Head of caudate nucleus (tissue), 42 donors: ENCODE data around the gene PRRT3.
"Not testable (repeated sequence)": the region's sequence is repeated elsewhere in the genome, so short reads cannot be mapped to it uniquely, and the experiment has no call there.

Source experiments
- DNase-seq, 42 donors: peaks; one replicate each; pipeline versions ENCODE4 v3.0.0 to v3.0.0-alpha.2; 2020 to 2021; ENCODE audit warnings: mixed read lengths in 7 of 42
- intact Hi-C: fragments of 100-400 bp; cut with DNase I; formaldehyde crosslinking; loops from one replicate; pipeline ENCODE4 v1.15.0; 2022

The PRRT3 gene

DNA sequence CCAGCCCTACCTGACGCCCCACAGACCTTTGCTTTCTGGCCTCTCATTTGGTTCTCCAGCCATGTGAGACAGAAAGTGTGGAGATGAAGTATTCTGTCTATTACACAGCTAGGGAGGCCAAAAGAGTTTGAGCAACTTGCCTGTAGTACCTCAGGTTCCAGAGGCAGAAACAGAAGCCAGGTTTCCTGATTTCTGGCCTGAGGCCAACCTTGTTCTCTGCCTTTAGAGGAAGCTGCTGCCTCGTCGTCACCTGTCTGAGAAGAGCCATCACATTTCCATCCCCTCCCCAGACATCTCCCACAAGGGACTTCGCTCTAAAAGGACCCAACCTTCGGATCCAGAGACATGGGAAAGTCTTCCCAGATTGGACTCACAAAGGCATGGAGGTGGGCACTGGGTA lies 45.7 kb downstream of the PRRT3 start:
- intact Hi-C loops: no loop called here
- no peak for DNase-seq

- no peak for DNase-seq
- intact Hi-C loops: no loop called here
Observed at GRCh38 chr3:9903904-9904303, 48.3 kb downstream of the PRRT3 start.

- intact Hi-C loops: no loop called here
- peak in 20 of 42 donors; percentile 11 to 68 (median 39) for DNase-seq
Observed at GRCh38 chr3:9903238-9903624, 49.0 kb downstream of the PRRT3 start.

- intact Hi-C loops: no loop called here
- DNase-seq: peak in 30 of 42 donors; percentile 13 to 83 (median 44)
Observed at GRCh38 chr3:9902372-9903237, 49.6 kb downstream of the PRRT3 start, which contains the start of gene IL17RE. TSS of gene IL17RE (plus strand) at chr3:9902848. CDS start at chr3:9902933, 85 bp downstream.

GRCh38 chr3:9901967-9902366 lies 50.2 kb downstream of the PRRT3 start:
- no peak for DNase-seq
- intact Hi-C loops: no loop called here

GRCh38 chr3:9900965-9901415 lies 51.2 kb downstream of the PRRT3 start:
- intact Hi-C loops, DNase-seq: not testable (repeated sequence)

- no peak for DNase-seq
- intact Hi-C loops: loop anchor here (10.0 kb wide), 1 partner anchor 55 kb away; the partner anchor contains the start of gene RPUSD3
Observed at GRCh38 chr3:9899289-9899791, 52.9 kb downstream of the PRRT3 start.

DNA sequence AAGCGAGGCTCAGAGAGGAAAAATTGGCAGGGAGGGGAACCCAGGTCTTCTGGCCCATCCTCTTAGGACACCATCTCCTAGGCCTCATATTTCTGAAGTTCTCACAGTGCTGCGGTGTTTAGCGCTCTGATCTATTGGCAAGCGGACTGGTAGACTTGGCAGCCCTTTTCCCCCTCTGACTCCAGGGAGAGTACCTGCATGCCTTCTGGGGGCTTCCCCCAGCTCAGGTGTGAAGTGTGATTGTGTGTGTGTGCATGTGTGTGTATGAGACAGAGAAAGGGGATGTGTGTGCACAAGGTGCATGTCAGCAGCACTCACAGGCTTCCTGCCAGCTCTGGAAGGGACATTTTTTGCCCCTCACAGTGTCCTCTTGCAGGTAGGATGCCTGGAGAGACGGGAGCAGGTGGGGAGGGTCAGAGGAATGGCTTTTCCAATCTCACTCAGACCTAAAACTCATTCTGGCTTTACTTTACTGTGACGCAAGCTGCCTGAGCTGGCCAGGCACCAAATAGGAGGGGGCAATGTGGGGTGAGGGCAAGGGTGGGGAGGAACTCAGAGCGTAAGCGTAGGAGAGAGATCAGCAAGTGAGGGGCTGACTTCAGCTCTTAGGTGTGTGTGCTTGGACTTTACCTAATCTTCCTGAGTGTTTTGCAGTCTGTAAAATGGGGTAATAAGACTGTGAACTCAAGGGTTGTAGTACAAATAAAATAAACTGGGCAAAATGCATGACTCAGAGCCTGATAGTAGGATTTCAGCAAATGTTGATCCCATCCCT lies 53.6 kb downstream of the PRRT3 start:
- intact Hi-C loops: loop anchor here (10.0 kb wide), 1 partner anchor 54 kb away; the partner anchor contains the start of gene RPUSD3
- no peak for DNase-seq

GRCh38 chr3:9897408-9898372 lies 54.5 kb downstream of the PRRT3 start:
- intact Hi-C loops: loop anchor here (10.0 kb wide), 1 partner anchor 53 kb away; the partner anchor contains the start of gene RPUSD3
- DNase-seq: no peak

- not testable (repeated sequence) for DNase-seq
- intact Hi-C loops: loop anchor here (10.0 kb wide), 1 partner anchor 52 kb away; the partner anchor contains the start of gene RPUSD3
Observed at GRCh38 chr3:9896755-9897407, 55.3 kb downstream of the PRRT3 start.

- intact Hi-C loops: loop anchor here (10.0 kb wide), 1 partner anchor 51 kb away; the partner anchor contains the start of gene RPUSD3
- not testable (repeated sequence) for DNase-seq
Observed at GRCh38 chr3:9895715-9896114, 56.5 kb downstream of the PRRT3 start.
